ENCODE data around the gene ADRA2B.
"Not testable (repeated sequence)": the region's sequence is repeated elsewhere in the genome, so short reads cannot be mapped to it uniquely, and the experiment has no call there.

The ADRA2B gene

GRCh38 chr2:96116424-96116878 lies at the start of gene ADRA2B:
TSS of gene ADRA2B (minus strand) at chr2:96116571. CDS start at chr2:96116149, 422 bp downstream.
- DNase-seq = peak in 2 of 3 experiments; percentile 29 to 45

GRCh38 chr2:96164459-96165184 lies 48.3 kb upstream of the ADRA2B start:
- no peak for DNase-seq

- DNase-seq = no peak
Measured at GRCh38 chr2:96163768-96164429, 47.5 kb upstream of the ADRA2B start.

GRCh38 chr2:96163415-96163767 lies 47.0 kb upstream of the ADRA2B start:
- DNase-seq = no peak

- DNase-seq = no peak
Measured at GRCh38 chr2:96161898-96162297, 45.5 kb upstream of the ADRA2B start.

GRCh38 chr2:96160366-96160765 lies 44.0 kb upstream of the ADRA2B start:
- not testable (repeated sequence) for DNase-seq

GRCh38 chr2:96159084-96159830 lies 42.9 kb upstream of the ADRA2B start:
- no peak for DNase-seq

- DNase-seq = no peak
Measured at GRCh38 chr2:96158554-96158940, 42.2 kb upstream of the ADRA2B start.

- DNase-seq = no peak
Measured at GRCh38 chr2:96157649-96158553, 41.5 kb upstream of the ADRA2B start.

- DNase-seq = no peak
Measured at GRCh38 chr2:96156926-96157648, 40.7 kb upstream of the ADRA2B start.

- DNase-seq = no peak
Measured at GRCh38 chr2:96156011-96156820, 39.8 kb upstream of the ADRA2B start.

GRCh38 chr2:96154506-96155380 lies 38.4 kb upstream of the ADRA2B start:
- DNase-seq = no peak

GRCh38 chr2:96153991-96154431 lies 37.6 kb upstream of the ADRA2B start:
- no peak for DNase-seq

GRCh38 chr2:96153291-96153713 lies 36.9 kb upstream of the ADRA2B start:
- DNase-seq = no peak

- no peak for DNase-seq
Measured at GRCh38 chr2:96152304-96153161, 36.2 kb upstream of the ADRA2B start.

GRCh38 chr2:96151595-96152303 lies 35.4 kb upstream of the ADRA2B start:
- DNase-seq = no peak

GRCh38 chr2:96150791-96151594 lies 34.6 kb upstream of the ADRA2B start:
- DNase-seq = no peak

Measured in NCI-H1417 (cell line).